ENCODE data around the gene AQP12B. TPM values are rescaled to one million over a fixed set of nuclear protein-coding genes. Genes with fewer than 3 reads are reported as not detected.
"Not testable (repeated sequence)": the region's sequence is repeated elsewhere in the genome, so short reads cannot be mapped to it uniquely, and the experiment has no call there.

The AQP12B gene
- total RNA-seq, 1 donor = not detected

DNA sequence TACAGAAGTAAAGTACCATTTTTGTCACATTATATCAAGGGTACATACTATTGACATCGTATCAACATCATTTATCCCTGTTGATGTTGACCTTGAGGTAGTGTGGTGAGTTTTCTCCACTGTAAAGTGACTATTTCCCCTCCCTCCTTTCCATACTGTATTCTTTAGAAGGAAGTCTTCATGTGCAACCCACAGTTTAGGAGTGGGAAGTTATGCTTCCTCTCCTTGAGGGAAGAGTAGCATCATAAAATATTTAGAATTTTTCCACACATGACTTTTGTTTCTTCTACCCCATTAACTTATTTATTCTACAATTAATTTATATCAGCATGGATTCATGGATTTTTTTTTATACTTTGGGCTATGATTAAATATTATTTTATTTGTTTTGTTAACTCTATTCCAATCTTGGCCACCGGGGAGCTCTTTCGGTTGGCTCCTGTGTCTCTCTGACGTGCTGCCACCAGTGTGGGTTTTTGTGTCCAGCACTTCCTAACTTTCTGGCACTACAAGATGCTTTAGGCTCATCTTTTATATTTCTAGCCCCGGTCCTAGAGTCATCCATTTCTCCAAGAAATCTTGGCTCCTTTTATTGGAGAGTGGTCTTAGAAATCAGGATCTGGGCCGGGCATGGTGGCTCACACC lies 19.0 kb downstream of the AQP12B start:
- no peak overlapping the region for H3K4me3 ChIP-seq (ENCODE audit: low read depth, low read length)
- TF ChIP-seq CTCF (IDR thresholded peaks at IDR 0.05; ENCODE audit: insufficient read depth, low read length) = no peak
- no peak for DNase-seq (ENCODE audit: low read depth)

- no peak for TF ChIP-seq CTCF (IDR thresholded peaks at IDR 0.05; ENCODE audit: insufficient read depth, low read length)
- no peak for DNase-seq (ENCODE audit: low read depth)
- no peak overlapping the region for H3K4me3 ChIP-seq (ENCODE audit: low read depth, low read length)
Observed at GRCh38 chr2:240662681-240663080, 20.0 kb downstream of the AQP12B start.

GRCh38 chr2:240659883-240660282 lies 22.8 kb downstream of the AQP12B start:
- DNase-seq (ENCODE audit: low read depth); H3K4me3 ChIP-seq (ENCODE audit: low read depth, low read length): not testable (repeated sequence)

- TF ChIP-seq CTCF (IDR thresholded peaks at IDR 0.05; ENCODE audit: insufficient read depth, low read length) = no peak
- H3K4me3 ChIP-seq (ENCODE audit: low read depth, low read length) = no peak overlapping the region
- peak; percentile 6 for DNase-seq (ENCODE audit: low read depth)
Observed at GRCh38 chr2:240655931-240656886, 26.5 kb downstream of the AQP12B start.

DNA sequence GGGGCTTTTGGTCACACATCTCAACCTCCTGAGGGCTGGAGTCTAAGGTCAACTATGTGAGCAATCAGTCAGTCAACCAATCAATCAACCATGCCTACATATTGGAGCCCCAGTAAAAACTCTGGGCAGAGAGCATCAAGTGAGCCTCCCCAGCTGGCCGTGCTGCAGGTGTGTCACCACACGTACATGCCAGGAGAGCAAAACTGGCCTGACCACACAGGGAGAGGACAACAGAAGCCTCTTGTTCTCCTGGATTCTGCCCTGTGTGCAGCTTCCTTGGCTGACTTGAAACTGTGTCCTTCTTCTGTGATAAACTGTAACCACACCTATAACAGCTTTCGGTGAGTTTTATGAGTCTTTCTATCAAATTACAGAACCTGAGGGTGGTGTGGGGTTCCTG lies 31.5 kb downstream of the AQP12B start:
- no peak for TF ChIP-seq CTCF (IDR thresholded peaks at IDR 0.05; ENCODE audit: insufficient read depth, low read length)
- no peak overlapping the region for H3K4me3 ChIP-seq (ENCODE audit: low read depth, low read length)
- no peak for DNase-seq (ENCODE audit: low read depth)

DNA sequence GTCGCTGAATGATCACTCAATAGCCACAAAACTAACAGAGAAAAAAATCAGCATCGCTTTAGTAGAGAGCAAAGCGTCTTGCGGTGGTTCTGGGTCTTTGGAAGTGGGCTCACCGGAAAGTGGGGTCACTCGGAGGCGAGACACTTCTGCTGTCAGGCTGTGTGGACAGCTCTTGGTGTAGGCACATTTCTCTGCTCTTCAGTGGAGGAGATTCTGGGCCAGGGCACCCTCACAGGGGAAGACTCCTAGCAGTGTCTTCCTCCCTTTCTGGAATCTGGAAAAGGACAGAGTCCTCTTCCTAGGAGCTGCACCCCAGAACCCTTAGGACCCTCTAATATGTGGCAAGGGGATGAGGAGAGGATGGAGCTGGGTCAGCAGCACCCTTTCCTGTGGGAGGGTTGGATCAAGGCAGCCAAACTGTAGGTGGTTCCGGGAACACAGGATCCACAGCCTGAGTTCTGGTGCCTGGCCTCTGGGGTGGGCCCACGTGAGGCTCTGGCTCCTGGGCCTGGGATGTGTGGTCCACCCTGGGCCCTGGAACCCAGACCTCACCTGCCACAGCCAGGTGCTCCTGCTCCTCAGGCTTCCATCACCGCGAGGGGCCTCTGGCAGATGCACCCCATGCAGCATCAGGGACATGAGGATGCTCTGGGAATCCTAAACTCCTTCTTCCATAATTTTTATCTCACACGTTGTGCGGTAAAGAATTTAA lies 32.3 kb downstream of the AQP12B start:
- H3K4me3 ChIP-seq (ENCODE audit: low read depth, low read length) = no peak overlapping the region
- no peak for TF ChIP-seq CTCF (IDR thresholded peaks at IDR 0.05; ENCODE audit: insufficient read depth, low read length)
- no peak for DNase-seq (ENCODE audit: low read depth)

GRCh38 chr2:240649331-240649730 lies 33.4 kb downstream of the AQP12B start:
- no peak for DNase-seq (ENCODE audit: low read depth)
- TF ChIP-seq CTCF (IDR thresholded peaks at IDR 0.05; ENCODE audit: insufficient read depth, low read length) = no peak
- H3K4me3 ChIP-seq (ENCODE audit: low read depth, low read length) = no peak overlapping the region
